Kidney epithelial cell (primary cell): ENCODE results near the gene PPFIBP2. TPM values are rescaled to one million over a fixed set of nuclear protein-coding genes. Genes with fewer than 3 reads are reported as not detected.

ENCODE experiments used
- DNase-seq: peaks from one replicate; pipeline ENCODE4 v3.0.0-alpha.2; 2010; ENCODE audit warnings: low read depth
- H3K27me3 ChIP-seq: 2 replicates; pipeline ENCODE4 v1.6.0; 2011; ENCODE audit warnings: low read length; ENCODE audit not compliant: control insufficient read depth, insufficient read depth
- H3K36me3 ChIP-seq: 2 replicates; pipeline ENCODE4 v1.5.1; 2011; ENCODE audit warnings: low read length; ENCODE audit not compliant: control insufficient read depth, insufficient read depth
- H3K4me3 ChIP-seq: 2 replicates; pipeline ENCODE4 v1.5.1; 2011; ENCODE audit warnings: low read depth, mild to moderate bottlenecking, control low read depth, low read length
- CTCF ChIP-seq: IDR thresholded peaks from 2 replicates; pipeline ENCODE4 v1.5.1; 2011; ENCODE audit warnings: mild to moderate bottlenecking, moderate library complexity, low read length, control low read depth, inconsistent platforms; ENCODE audit not compliant: insufficient read depth, poor library complexity, severe bottlenecking
- total RNA-seq: library from RNA; depleted of rRNA; stranded (reverse); fragments of >200 nt; gene quantifications from 2 replicates; pipeline ENCODE4 v1.2.3, GENCODE V29; 2015

Gene PPFIBP2
- total RNA-seq, 1 donor from 2014 or later, result 6.0 TPM

- no peak overlapping the region for H3K4me3 ChIP-seq
- DNase-seq, result peak; percentile 26
- no peaks in the 10 kb centered on the region for H3K27me3 ChIP-seq
- no peaks in the 10 kb centered on the region for H3K36me3 ChIP-seq
- peak; percentile 85 for TF ChIP-seq CTCF
Observed at GRCh38 chr11:7665473-7666291, 151.9 kb downstream of the PPFIBP2 start.

GRCh38 chr11:7666292-7666866 is 152.6 kb downstream of the PPFIBP2 start:
- DNase-seq, result no peak
- Histone ChIP-seq H3K27me3 (no peaks in the 10 kb centered on the region), H3K36me3 (no peaks in the 10 kb centered on the region), H3K4me3 (no peak overlapping the region)
- TF ChIP-seq CTCF, result no peak

- DNase-seq, result no peak
- Histone ChIP-seq H3K36me3 (no peaks in the 10 kb centered on the region), H3K27me3 (no peaks in the 10 kb centered on the region), H3K4me3 (no peak overlapping the region)
- no peak for TF ChIP-seq CTCF
Observed at GRCh38 chr11:7667460-7667859, 153.7 kb downstream of the PPFIBP2 start.

GRCh38 chr11:7668464-7668863 is 154.7 kb downstream of the PPFIBP2 start:
- no peaks in the 10 kb centered on the region for H3K27me3 ChIP-seq
- no peak for TF ChIP-seq CTCF
- H3K4me3 ChIP-seq, result no peak overlapping the region
- no peak for DNase-seq
- H3K36me3 ChIP-seq, result no peaks in the 10 kb centered on the region

GRCh38 chr11:7668911-7669310 is 155.1 kb downstream of the PPFIBP2 start:
- no peak for DNase-seq
- H3K36me3 ChIP-seq, result no peaks in the 10 kb centered on the region
- TF ChIP-seq CTCF, result no peak
- peaks cover 3% of the 10 kb centered on the region for H3K27me3 ChIP-seq
- no peak overlapping the region for H3K4me3 ChIP-seq
